GM21528 (cell line): ENCODE measurements around the gene RCOR1.
"Not testable (repeated sequence)": the region's sequence is repeated elsewhere in the genome, so short reads cannot be mapped to it uniquely, and the experiment has no call there.

Experiments
- ATAC-seq: cut with Tn5 transposase; IDR thresholded peaks from one replicate; pipeline ENCODE4 v1.9.1; 2021; ENCODE audit warnings: mild to moderate bottlenecking, moderate library complexity; ENCODE audit not compliant: unreplicated experiment, low FRiP score

Gene RCOR1

DNA sequence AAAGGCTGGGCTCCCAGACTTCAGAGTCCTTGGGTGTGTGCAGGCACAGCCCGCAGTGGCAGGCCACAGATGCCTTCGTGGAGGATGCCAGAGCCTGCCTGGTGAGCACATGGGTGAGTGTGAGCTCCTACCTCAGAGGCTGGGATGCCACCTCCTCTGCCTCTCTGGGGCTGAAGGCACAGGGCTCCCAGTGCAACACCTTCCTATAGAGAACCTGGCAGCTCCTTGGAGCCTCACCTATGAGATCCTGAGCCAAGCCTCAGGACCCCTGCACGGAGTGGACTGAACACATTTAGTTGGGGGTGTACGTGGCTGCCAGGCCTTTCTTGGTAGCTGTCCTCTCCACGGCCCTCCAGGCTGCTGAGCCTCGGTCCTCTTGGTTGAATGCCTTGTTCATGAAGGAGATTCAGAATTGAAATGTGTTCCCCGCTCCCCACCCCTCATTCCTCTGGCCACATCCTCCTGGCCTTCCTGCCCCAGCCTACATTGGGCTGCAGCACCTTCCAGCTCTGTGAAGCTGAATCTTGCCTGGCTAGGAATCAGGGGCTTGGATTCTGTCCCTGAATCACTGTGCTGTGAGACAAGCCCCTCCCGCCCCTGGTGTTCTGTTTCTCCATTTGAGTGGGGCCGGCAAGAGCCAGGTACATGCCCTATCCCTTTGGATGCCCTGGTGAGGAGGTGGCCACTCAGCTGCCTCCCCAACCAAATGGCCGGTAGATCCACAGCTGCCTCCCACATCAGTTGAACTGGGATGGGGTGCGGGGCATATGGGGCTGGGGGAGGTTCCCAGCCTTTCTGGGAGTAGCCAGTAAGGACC is 146.1 kb downstream of the RCOR1 start:
- no peak for ATAC-seq

DNA sequence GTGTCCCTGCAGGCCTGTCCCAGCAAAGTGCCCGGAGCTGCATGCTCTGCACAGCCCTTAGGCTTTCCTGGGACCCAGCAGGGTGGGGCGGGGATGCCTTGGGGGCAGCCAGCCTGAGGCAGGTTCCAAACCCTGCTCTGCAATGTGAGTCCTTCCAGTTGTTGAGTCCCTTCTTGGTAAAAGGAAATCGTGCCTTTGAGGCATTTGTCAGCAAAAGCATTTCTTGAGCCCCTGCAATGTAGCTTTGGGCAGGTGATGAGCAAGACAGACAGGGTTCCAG is 146.7 kb downstream of the RCOR1 start:
- ATAC-seq: no peak

DNA sequence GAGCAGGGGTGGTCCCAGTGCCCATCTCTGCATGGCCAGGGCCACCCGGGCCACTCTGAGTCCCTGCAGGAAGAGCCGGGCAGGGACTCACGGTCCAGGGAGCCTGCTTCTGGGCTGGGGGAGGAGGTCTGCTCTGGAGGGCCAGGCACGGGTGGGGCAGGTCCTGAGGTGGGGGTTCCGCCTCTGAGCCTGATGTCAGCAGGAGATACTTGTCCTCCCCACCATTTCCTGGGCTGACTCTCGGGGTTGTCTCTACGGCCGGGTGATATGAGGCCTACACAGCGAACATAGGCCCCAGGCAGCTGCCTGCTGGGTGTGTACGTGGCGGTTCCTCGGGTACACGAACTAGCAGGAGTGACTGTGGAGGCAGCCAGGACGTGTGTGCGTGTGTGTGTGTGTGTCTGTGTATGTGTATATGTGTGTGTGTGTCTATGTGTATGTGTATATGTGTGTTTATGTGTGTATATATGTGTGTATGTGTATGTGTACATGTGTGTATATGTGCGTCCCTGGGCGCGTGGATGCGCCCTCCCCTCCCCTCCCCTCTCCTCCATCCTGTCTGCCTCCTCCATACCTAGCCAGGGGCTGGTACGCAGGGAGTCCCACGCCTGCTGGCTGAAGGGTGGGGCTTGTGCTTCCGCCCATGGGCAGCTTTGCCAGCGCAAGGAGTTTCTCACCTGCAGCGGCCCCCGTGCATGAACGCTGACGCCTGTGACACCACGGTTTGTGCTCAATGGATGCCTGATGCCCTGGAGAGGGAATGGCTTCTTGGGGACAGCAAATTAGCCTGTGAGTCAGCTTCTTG is 154.4 kb downstream of the RCOR1 start:
- ATAC-seq: no peak

DNA sequence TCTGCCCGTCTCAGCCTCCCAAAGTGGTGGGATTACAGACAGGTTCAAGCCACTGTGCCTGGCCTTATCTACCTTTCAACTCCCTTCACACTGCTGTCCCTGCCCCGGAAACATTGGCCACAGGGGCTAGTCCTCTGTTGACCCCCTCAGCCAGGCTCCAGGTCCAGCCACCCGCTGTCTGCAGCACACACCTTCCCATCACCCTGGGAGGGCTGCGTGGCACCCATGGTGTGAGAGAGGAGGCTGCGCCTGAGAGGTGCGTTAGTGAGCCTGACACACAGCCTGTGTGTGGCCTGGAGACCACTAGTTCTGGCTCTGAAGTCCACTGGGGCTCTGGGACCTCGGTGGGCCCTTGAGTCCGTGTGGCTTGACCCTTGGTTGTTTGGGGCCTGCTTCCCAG is 156.4 kb downstream of the RCOR1 start:
- no peak for ATAC-seq

DNA sequence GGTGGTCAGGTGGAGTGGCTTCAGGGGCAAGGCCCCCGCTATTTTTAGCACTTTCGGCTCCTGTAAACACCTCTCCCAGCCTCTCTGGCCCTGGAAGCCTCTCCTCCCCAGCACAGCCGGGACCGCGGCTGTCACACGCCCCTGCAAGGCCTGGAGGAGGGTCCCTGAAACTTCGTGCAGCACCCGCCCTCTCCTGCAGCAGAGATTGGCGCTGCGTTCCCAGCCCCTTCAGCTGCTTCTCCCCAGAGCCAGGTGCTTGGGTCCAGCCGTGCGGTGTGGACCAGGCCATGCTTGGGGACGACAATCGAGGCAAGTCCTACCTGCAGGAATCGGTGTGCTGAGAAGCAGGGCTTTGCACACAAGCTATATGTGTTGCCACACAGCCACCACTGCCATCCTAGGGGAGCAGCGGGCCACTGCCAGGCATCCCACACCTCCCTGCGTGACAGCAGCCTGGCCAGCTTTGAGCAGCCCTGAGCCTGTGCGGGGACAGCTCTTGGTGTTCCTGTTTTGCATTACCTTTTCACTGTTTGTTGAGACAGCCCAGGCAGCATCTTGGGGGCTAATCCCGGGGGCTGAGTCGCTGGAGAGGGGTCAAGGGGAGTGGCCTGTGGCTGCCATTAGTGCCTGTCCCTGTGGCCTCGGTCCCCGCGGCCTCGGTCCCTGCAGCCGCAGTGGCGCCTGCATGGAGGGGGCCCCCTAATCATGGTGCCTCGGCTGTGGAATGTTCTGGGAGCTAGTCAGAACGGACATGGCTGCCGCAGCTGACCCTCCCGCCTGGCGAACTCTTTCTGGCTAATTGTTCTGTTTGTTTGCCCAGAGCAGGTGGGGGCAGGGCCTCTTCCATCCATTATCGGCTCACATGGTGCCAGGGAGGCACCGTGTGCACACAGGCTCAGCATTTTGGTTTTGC is 157.2 kb downstream of the RCOR1 start:
- ATAC-seq: no peak

DNA sequence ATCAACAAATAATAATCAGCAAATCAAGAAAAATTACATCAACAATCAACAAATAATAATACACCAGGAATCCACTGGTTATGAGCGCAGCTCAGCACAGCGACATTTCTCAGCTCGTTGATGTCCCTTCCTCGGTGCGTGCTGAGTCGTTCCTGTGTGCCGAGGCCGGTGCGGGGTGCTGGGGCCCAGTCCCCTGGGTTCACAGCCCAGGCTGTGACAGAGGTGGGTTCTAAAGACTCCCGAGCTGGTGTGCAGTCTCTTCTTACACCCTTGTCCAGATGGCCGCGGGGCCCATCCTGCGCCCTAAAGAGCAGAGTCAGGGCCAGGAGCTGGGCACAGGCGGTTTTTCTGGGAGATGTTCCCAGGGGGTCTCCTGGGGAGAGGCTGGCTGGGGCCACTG is 157.9 kb downstream of the RCOR1 start:
- ATAC-seq: no peak

DNA sequence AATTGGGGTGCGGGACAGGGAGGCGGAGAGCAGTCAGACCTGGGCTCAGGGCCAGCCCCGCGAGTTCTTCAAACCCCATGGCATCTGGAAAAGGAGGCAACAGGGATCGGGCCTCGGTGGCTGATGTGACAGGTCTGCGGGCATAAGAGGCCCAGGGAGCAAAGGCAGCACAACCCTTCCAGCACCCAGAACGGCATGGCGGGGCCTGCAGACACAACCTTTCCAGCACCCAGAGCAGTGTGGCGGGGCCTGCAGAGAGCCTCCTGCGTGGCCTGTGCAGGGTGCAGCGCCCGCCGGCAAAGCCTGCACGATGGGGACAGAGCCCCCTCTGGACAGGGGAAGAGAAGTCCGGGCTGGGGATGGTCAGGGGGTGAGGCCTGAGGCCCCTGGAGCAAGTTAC is 158.6 kb downstream of the RCOR1 start:
- no peak for ATAC-seq

DNA sequence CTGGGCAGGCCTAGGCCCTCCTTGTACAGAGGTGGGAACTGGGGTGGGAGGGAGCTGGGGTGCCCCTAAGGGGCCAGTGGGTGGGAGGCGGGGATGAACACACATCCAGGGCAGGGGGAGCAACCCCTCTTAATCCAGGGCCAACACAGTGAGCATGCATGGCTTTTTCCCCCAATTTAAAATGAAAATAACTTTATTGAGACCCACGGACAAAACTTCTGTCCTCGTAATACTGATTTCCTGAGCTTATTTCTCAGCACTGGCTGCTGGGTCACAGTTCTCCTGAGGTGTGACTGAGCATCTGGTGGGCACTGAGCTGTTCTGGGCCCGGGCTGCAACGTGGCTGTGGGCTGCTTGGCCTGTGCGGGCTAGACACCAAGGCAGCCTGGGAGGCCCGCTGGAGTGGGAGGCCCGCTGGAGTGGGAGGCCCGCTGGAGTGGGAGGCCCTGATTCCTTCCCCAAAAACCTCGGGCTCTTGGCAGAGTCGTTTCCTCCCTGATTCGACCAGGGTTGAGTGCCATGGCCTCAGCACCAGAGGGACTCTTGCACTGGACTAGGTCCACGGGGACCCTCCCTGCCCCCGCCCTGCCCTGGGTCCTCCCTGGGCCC is 159.9 kb downstream of the RCOR1 start:
- no peak for ATAC-seq

DNA sequence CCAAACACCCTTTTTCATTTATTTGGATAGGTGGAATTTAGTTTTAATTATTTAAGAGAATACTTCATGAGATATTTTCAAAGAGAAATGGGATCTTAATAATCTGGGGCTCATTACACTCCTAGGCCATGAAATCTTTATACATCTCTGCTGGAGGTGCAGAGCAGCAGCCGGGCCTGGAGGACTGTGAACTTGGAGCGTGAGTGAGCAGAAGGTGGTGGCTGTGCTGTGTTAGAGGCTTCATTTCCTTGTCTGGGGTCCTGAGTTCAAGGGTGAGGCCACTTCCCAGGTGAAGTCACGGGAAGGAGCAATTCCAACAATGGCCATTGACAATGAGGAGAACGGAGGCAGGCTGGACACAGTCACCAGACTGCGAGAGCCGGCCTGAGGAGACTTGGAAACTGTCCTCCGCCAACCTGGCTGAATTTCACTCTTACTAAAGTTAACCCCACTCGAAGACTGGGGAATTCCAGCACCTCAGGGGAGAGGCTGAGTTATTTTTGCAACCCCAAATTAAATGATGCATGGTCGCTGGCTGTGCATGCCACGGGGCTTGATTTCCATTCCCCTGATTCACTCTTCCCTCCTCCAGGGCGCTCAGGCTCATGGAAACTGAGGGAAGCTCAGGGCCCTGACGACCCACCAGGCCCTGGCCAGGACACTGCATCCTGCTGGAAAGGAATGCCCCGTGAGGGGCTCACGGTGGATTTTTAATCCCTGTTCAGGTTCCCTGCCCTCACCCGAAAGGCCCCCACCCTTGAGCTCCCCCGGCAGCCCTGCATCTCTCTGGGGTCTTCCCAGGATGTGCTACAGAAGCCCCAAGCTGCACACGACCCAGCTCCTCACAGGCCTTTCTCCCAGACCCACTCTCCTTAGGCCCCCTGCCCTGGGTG is 162.2 kb downstream of the RCOR1 start:
- no peak for ATAC-seq

DNA sequence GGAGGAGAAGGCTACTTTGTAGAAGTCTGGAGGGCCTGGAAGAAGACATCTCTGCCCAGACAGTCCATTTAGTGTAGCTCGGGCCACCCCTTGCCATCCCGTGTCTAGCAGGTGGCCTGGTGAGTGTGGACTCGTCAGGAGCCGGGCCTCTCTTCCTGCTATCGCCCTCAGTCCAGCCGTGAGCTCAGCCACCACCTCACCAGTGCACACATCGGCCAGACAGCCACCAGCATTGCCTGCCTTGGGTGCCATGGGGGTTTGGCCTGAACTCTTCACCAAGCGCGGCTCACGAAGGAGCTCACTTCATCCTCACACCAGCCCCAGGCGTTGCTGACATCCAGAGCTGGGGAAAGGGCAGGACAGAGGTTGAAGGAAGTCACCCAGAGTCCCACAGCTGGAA is 165.2 kb downstream of the RCOR1 start:
- ATAC-seq: no peak

DNA sequence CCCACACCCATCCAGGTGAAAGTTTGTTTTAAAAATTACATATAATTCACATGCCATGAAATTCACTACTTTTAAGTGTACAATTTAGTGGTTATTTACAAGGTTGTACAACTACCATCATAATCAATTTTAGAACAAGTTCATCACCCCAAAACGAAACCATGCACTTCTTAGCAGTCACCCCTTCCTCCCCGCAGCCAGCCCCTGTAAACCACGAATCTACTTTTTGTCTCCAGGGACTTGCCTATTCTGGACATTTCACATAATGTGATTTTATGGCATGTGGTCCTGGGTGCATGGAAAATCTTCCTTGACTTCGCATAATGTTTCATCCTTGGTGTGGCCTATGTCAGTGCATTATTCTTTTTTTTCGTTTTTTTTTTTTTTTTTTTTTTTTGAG is 165.6 kb downstream of the RCOR1 start:
- ATAC-seq: no peak

DNA sequence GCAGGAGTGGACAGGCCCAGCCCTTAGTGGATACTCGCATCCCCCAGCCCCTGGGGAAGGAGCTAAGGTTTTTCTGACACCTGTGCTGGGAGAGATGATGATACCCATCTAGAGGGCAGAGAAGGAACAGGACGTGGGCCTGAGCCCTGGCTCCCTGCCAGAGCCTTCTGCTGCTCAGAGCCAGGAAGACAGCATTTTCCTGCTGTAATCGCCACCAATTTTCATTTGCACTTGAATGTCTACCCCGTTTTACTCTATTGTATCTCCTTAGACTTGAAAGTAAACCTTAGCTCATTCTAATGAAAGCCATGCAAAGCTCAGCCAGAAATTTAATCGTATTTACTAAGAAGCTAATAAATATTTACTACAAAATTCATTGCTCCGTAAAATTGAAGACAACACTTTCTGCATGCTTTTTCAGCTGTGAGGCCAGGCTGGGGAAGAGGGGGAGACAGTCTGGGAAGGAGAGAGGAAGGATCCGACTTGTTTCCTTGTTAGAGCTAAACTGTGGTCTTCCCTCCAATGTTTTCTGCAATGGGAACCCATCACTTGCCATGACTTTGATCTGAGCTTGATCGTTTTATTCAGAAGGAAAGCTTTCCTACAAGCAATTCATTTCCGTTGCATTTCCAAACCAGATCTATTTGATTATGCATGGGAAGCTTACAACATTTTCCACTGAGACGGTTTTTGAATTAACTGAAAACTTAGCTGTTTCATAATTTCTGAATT is 167.2 kb downstream of the RCOR1 start:
- no peak for ATAC-seq

DNA sequence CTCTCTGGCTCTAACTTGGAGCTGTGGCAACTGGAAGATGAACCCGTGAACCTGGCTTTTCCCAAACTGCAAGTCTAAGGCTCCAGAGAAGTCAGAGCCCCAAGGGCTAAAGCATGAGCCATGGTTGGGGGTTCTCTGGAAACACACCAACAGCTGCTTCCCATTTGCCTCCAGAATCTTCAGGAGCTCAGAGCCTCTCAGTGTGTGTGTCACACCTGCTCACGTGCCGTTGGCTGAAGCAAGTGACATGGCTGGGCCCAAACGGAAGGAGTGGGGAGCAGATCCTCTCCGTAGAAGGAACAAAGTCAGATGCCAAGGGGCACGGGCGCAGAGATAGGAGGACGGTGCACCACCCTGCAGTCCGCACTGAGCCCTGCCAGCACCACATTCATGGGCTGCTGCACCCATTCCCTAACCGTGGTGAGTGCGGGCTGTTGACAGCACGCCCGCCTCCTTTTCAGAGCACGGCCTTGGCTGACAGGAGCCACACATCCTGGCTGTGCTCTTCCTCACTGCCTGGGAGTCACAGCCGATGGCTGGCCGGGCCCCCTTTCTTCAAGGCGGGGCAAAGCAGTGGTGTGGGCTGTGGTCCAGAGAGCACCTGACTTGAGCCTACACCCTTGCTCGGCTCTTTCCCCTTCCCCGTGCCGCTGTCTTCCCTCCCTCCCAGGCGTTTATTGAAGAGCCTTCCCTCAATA is 168.2 kb downstream of the RCOR1 start:
- ATAC-seq: no peak

DNA sequence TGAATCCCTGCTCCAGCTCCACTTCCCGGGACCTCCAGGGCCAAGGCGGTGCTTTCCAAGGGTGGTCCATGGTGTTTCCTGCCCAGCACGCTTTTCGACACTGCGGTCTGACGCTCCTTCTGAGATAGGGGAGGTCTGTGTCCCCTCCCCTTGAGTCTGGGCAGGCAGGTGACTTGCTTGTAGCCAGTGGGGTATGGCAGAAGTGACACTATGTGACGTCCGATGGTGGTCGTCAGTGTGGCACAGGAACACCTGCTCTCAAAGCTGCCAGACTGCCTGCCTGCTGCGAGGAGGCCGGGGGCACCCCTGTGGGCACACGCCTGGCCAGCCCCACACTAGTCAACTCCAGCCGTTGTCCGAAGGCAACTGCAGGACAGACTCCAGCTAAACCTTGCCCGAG is 168.8 kb downstream of the RCOR1 start:
- ATAC-seq: no peak

DNA sequence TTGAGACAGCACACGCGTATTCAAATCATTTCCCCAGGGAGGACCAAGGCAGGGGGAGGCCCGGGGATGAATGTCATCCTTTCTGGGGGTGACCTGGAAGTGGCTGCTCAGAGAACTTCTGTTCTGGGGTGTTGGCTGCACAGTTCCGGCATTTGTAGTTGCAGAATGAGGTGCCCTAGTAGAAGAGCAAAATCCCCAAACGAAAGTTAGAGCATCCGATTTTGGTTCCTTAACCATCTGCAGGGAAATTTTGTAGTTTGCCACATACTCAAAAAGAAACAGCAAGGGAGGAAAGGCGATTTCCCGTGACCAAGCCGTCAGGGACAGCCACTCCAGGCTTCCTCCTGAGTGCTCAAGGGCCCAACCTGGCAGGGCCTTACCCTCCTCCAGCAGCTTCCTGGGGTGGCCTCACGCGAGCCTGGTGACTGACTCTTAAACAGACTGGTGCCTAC is 171.8 kb downstream of the RCOR1 start:
- peak; percentile 54 for ATAC-seq

DNA sequence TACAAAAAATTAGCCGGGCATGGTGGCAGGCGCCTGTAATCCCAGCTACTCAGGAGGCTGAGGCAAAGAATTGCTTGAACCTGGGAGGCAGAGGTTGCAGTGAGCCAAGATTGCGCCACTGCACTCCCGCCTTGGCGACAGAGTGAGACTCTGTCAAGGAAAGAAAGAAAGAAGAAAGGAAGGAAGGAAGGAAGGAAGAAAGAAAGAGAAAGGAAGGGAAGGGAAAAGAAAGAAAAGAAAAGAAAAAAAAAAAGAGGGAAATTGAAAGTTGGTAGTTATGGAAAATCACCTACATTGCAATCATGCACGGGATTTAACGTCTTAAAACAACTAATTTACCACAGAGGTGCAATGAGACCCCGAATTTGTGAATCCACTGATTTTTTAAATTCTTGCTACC is 173.3 kb downstream of the RCOR1 start:
- not testable (repeated sequence) for ATAC-seq

DNA sequence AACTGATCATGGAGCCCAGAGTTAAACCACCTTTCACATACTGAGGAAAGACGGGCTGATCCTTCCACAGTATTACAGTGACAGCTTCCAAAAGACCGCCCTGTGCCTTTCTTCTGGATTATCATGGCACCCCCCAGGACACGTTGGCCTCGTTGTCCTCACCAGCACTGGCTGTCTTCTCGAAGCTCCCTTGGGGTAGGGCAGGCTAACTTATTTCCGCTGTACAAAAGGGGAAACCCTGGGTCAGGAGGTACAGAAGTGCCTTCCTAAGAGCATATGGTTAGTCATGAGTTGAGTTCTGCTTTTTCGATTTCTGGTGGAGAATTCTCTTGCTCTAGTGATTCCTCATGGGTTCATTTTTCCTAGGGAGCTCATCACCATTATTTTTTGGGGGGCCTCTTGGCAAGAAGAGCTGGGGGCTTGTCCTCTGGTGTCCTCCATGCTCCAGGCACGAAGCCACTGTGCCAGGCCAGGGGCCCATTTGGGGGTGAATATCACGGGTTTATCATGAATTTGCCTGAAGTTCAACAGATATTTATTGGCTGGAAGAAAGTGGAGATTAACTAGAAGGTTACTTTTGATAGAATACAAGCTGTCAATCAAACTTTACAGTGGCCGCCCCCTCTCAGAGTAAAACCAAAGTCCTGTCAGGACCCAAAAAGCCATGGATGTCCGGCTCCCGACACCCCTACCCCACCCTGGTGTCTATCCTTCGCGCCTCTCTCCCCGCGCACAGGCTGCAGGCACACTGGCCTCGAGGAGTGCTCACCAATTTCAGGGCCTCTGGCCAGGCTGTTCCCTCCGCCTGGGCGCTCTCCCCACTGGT is 176.0 kb downstream of the RCOR1 start:
- ATAC-seq: peak; percentile 46

DNA sequence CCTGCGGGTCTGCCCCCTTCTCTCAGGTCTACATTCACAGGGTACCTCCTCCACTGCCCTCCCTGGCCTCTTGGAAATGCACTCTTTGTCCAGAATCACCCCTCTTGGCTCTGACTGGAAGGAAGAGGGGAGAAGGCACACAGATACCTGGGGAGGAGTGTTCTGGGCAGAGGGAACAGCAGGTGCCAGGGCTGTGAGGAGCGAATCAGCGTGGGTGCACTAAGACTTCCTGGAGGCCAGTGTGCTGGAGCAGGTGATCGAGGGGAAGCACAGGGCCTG is 176.5 kb downstream of the RCOR1 start:
- ATAC-seq: no peak
